Pons (tissue), 1 donor: ENCODE measurements around the gene FBXO33.
"Not testable (repeated sequence)": the region's sequence is repeated elsewhere in the genome, so short reads cannot be mapped to it uniquely, and the experiment has no call there.

ENCODE experiments used
- DNase-seq: peaks from one replicate; pipeline ENCODE4 v3.0.0-alpha.2; 2016; ENCODE audit warnings: low spot score

Gene FBXO33

DNA sequence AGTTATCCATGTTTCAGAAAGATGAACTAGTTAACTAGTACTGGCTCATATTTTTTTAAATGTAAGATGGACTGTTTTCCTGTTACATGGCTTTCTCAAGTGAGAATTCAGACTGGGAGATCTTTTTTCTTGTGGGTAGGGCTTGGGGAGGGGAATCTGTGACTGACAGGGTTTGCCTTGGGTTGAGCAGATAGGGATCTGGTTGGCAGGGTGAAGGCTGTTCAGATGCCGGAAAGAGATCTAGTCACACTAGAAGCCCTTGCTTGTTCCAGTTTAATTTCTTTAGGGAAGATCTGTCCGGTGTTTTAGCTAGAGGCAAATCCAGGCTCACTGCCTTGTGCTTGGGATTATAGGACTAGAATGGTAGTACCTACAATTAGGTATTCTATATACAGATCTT is 63.2 kb downstream of the FBXO33 start:
- DNase-seq = no peak

DNA sequence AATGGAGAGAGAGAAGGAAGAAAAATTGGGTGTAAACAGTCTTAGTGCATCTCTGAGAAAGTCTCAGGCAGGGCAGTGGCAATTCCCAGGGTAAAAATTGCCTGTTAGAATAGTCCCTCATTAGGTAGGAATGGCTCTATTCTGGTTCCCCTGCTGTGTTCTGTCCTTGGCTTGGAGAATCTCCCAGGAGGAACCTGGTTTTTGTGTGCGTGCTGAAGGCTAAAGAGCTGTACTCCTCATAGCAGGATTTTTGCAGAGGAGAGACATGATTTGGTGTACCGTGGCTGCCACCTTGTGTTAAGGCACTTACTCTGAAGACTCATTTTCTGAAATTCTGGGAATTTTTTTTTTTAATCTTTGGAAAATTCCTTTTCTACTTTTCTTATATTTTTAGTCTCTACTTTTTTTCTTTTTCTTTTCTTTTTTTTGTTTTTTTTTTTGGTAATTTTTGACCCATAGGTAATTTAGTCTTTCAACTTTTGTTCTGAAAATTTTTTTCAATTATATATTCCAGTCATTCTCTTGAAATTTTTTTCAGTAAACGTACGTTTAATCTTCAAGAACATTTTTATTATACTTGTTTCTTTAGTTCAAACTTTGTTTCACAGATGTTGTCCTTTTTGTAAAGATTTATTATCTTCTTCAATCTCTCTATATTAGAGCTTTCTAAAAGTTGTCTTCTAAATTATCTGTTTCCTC is 63.8 kb downstream of the FBXO33 start:
- DNase-seq = peak; percentile 73

DNA sequence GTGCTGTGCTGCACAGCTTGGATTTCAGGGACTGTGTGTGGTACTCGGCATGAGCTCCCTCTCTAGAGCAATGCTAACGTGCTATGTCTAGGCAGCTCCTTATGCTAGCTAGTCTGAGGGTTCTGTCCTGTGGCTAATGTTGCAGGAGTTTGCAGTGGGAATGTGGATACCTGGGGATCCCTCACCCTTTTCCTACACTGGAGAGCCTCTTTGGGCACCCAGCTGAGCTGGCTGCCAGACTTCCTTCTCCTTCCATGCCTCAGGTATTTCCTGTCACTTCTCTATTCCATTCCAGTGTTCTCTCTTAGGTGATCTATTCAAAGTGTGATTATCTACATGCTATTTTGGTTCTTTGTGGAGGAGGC is 64.9 kb downstream of the FBXO33 start:
- DNase-seq = no peak

DNA sequence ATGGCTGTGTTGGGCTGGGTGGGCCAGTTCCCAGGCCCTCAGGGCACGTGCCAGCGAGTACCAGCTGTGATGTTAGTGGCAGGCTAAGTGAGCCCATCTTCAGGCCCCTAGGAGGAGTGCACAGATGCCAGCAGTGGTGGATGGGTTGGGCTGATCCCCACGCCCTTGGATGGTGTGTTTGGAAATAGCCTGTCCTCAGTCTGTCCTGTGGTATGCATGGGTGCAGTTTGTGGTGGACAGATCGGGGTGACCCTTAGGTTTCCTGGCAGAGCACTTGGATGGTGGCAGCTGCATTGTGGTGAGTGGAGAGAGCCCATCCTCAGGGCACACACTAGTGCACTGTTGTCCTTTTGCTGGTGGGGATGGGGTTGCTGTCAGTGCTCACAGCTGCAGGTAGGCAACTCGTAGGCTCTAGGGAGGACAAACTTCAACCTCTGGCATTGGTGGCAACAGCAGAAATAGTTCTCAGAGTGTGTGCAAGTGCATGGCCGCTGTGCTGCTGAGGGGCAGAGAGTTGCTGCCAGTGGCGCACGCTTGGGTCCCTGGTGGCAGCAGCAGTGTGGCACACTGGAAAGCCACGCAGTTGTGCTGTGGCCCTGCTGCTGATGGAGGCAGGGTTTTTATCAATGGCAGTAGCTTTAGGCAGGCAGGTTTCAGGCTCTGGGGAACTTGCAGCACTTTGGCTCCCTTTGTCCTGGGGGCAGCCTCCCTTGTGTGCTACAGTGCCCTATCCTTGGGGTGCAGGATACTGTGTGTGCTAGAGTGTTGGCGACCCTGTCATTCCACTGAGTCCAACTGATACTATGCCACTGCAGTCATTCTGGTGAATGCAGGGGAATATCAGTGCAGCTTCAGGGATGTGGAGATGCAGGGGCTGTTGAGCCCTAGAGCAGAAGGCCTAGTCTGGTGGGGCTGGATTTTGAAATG is 65.5 kb downstream of the FBXO33 start:
- DNase-seq = no peak

DNA sequence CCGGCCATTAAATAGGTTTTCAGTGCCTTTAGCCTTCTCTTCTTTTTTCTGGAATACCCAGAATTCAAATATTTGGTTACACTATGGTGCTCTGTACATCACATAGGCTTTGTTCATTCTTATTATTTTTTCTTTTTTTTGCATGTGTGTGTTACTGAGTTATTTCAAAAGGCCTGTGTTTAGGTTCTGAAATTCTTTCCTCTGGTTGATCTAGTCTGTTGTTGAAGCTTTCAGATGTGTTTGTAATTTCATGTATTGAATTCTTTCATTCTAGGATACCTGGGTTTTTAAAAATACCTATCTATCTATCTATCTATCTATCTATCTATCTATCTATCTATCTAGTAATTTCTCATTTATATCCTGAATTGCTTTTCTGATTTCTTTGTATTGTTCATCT is 66.9 kb downstream of the FBXO33 start:
- DNase-seq = no peak

DNA sequence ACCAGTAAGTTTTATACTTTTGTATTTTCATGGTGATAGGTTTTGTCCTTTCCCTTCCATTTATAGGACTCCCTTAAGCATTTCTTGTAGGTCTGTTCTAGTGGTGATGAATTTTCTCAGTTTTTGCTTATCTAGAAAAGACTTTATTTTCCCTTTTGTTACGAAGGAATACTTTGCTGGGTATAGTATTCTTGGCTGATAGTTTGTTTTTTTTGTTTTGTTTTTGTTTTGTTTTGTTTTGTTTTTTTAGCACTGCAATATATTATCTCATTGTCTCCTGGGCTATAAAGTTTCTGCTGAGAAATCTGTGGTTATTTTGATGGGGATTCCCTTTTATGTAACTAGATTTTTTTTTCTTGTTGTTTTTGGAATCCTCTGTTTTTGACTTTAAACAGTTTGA is 67.7 kb downstream of the FBXO33 start:
- no peak for DNase-seq

DNA sequence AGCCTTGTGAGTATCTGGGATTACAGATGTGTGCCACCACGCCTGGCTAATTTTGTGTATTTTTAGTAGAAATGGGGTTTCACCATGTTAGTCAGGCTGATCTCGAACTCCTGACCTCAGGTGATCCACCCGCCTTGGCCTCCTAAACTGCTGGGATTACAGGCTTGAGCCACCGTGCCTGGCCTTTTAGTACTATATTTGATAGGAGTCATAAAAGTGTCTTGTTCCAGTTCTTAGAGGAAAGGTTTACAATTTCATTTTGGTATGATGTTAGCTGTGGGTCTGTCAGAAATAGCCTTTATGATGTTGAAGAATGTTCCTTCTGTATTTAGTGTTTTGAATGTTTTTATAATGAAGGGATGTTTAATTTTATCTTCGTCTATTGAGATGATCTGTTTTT is 70.7 kb downstream of the FBXO33 start:
- not testable (repeated sequence) for DNase-seq

DNA sequence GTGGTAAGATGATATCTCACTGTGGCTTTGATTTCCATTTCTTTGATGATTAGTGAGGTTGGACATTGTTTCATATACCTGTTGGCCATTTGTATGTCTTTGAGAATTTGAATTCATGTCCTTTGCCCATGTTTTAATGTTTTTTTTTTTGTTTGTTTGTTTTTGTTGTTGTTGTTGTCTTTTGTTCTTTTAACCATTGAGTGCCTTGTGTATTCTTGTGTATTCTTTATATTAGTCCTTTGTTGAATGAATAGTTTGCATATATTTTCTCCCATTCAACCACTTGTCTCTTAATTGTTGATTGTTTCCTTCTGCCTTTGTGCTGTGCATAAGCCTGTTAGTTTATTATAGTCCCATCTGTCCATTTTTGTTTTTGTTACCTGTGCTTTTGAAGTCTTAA is 71.9 kb downstream of the FBXO33 start:
- no peak for DNase-seq

DNA sequence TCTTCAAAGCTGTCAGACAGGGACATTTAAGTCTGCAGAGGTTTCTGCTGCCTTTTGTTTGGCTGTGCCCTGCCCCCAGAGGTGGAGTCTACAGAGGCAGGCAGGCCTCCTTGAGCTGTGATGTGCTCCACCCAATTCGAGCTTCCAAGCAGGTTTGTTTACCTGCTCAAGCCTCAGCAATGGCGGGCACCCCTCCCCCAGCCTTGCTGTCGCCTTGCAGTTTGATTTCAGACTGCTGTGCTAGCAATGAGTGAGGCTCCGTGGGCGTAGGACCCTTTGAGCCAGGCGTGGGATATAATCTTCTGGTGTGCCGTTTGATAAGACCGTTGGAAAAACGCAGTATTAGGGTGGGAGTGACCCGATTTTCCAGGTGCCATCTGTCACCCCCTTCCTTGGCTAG is 73.2 kb downstream of the FBXO33 start:
- not testable (repeated sequence) for DNase-seq

DNA sequence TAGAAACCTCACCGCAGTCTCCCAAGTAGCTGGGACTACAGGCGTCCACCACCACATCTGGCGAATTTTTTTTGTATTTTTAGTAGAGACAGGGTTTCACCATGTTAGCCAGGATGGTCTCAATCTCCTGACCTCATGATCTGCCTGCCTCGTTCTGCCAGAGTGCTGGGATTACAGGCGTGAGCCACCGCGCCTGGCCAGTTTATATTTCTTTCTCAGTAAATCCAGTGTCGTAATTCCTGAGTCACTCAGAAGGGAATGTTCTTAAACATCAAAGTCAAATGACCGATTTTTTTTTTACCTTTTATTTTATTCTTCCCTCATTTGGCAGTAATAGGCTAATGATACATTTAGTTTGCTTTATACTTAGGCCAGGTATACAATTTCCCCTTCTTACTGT is 80.5 kb downstream of the FBXO33 start:
- no peak for DNase-seq

DNA sequence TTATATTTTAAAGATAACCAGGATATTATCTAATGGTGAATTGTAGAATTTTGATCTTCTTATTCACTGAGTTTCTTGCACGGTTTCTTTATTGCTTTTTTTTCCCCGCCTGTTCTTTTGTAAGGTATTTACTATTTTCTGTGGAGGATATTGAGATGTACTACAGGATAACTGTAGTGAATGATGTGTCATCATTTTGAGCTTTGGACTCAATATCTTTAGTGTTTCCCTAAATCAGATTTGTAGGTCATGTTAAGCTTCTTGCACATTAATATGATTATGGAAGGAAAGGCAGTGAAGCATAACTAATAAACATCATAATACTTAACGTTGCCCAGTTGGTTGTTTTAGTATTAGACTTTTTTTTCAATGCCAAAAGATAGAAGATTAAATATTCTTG is 81.4 kb downstream of the FBXO33 start:
- DNase-seq = no peak
